C4-2B (cell line): Measurements from ENCODE around the gene DHCR7.

Experiments used
- CTCF ChIP-seq: fragments of 450-650 bp; conservative IDR thresholded peaks from 2 replicates; pipeline ENCODE4 v1.5.1; 2017; ENCODE audit warnings: mild to moderate bottlenecking
- ZFX ChIP-seq: fragments of 450-650 bp; IDR thresholded peaks from 2 replicates; pipeline ENCODE4 v1.6.1; 2017

- TF ChIP-seq CTCF (no peak), ZFX (no peak)
Observed at GRCh38 chr11:71421392-71421950, 26.7 kb downstream of the DHCR7 start.
